GM21737 (cell line): Measurements from ENCODE around the gene CASP3.
A peak's percentile ranks its signal among the peaks of the same experiment; 100 is the strongest.
"Not testable (repeated sequence)": the region's sequence is repeated elsewhere in the genome, so short reads cannot be mapped to it uniquely, and the experiment has no call there.

Experiments
- ATAC-seq: cut with Tn5 transposase; IDR thresholded peaks from one replicate; pipeline ENCODE4 v1.9.1; 2021; ENCODE audit warnings: mild to moderate bottlenecking, moderate library complexity; ENCODE audit not compliant: unreplicated experiment

CASP3 gene

GRCh38 chr4:184636144-184636543 lies 13.1 kb downstream of the CASP3 start:
- no peak for ATAC-seq

- ATAC-seq = no peak
These were observed 13.9 kb downstream of the CASP3 start for GRCh38 chr4:184635381-184635780.

- ATAC-seq = no peak
These were observed 16.4 kb downstream of the CASP3 start for GRCh38 chr4:184632842-184633241.

GRCh38 chr4:184628103-184628502 lies 21.1 kb downstream of the CASP3 start:
- ATAC-seq = no peak

GRCh38 chr4:184625783-184626596 lies 23.3 kb downstream of the CASP3 start:
- ATAC-seq = not testable (repeated sequence)

GRCh38 chr4:184624972-184625554 lies 24.2 kb downstream of the CASP3 start:
- ATAC-seq = no peak

- not testable (repeated sequence) for ATAC-seq
These were observed 24.7 kb downstream of the CASP3 start for GRCh38 chr4:184624504-184624903.

- ATAC-seq = no peak
These were observed 27.7 kb downstream of the CASP3 start for GRCh38 chr4:184621518-184621917.

GRCh38 chr4:184620212-184620867 lies 28.9 kb downstream of the CASP3 start:
- no peak for ATAC-seq

- ATAC-seq = no peak
These were observed 31.5 kb downstream of the CASP3 start for GRCh38 chr4:184617600-184618196.

GRCh38 chr4:184616633-184617551 lies 32.4 kb downstream of the CASP3 start:
- peak; percentile 86 for ATAC-seq

GRCh38 chr4:184616168-184616567 lies 33.1 kb downstream of the CASP3 start:
- ATAC-seq = not testable (repeated sequence)

GRCh38 chr4:184614509-184614908 lies 34.7 kb downstream of the CASP3 start:
- no peak for ATAC-seq

GRCh38 chr4:184613405-184613804 lies 35.8 kb downstream of the CASP3 start:
- ATAC-seq = no peak

- ATAC-seq = no peak
These were observed 37.2 kb downstream of the CASP3 start for GRCh38 chr4:184612074-184612473.

GRCh38 chr4:184607429-184607828 lies 41.8 kb downstream of the CASP3 start:
- not testable (repeated sequence) for ATAC-seq

GRCh38 chr4:184602857-184603256 lies 46.4 kb downstream of the CASP3 start:
- not testable (repeated sequence) for ATAC-seq

- not testable (repeated sequence) for ATAC-seq
These were observed 48.3 kb downstream of the CASP3 start for GRCh38 chr4:184600982-184601381.

- no peak for ATAC-seq
These were observed 49.6 kb downstream of the CASP3 start for GRCh38 chr4:184599492-184600135.
